T-helper 17 cell (primary cell): ENCODE results near the gene AUTS2. TPM values are rescaled to one million over a fixed set of nuclear protein-coding genes. Genes with fewer than 3 reads are reported as not detected.

Experiments
- ATAC-seq: fragments of 150-1000 bp; cut with Tn5 transposase; 2 replicates; pipeline ENCODE4 v1.10.0; 2021; ENCODE audit warnings: mild to moderate bottlenecking, moderate library complexity
- DNase-seq, 3 donors: peaks; one replicate each; pipeline versions ENCODE4 v3.0.0 to v3.0.0-alpha.2; 2020 to 2021
- H3K9me3 ChIP-seq: one replicate; pipeline ENCODE4 v1.7.0; 2013; ENCODE audit warnings: low read length, mild to moderate bottlenecking; ENCODE audit not compliant: control insufficient read depth, poor library complexity, severe bottlenecking
- H3K27ac Mint-ChIP-seq: one replicate; pipeline ENCODE4 v1.8.0; 2022; ENCODE audit warnings: mild to moderate bottlenecking, moderate library complexity, mixed read lengths
- H3K27me3 Mint-ChIP-seq: one replicate; pipeline ENCODE4 v1.8.0; 2022; ENCODE audit warnings: mixed read lengths
- H3K36me3 Mint-ChIP-seq: one replicate; pipeline ENCODE4 v1.8.0; 2022; ENCODE audit warnings: low read depth, mixed read lengths
- H3K4me1 Mint-ChIP-seq: one replicate; pipeline ENCODE4 v1.8.0; 2022; ENCODE audit warnings: mild to moderate bottlenecking, mixed read lengths
- H3K4me3 Mint-ChIP-seq: one replicate; pipeline ENCODE4 v1.8.0; 2022; ENCODE audit warnings: mild to moderate bottlenecking, moderate library complexity, mixed read lengths
- total RNA-seq, 4 donors: library from RNA in 2 of 4; stranded (reverse) in 2 of 4; gene quantifications; one replicate each; pipeline ENCODE4 v1.2.3 and lab custom pipeline; 2022 to 2026

Gene AUTS2
- total RNA-seq, 2 donors from 2014 or later, result 84.2 to 89.5 TPM

GRCh38 chr7:70599446-70600190 is 1001.3 kb downstream of the AUTS2 start:
- H3K36me3 Mint-ChIP-seq, result no peaks in the 10 kb centered on the region
- H3K27ac Mint-ChIP-seq, result no peak overlapping the region
- H3K9me3 ChIP-seq, result no peaks in the 10 kb centered on the region
- H3K27me3 Mint-ChIP-seq, result peaks cover 24% of the 10 kb centered on the region
- no peak overlapping the region for H3K4me3 Mint-ChIP-seq
- H3K4me1 Mint-ChIP-seq, result peaks cover 2% of the 10 kb centered on the region
- ATAC-seq, result no peak
- DNase-seq, result no peak

GRCh38 chr7:70600993-70601392 is 1002.7 kb downstream of the AUTS2 start:
- no peaks in the 10 kb centered on the region for H3K9me3 ChIP-seq
- ATAC-seq, result no peak

GRCh38 chr7:70602117-70602516 is 1003.8 kb downstream of the AUTS2 start:
- ATAC-seq, result no peak
- no peaks in the 10 kb centered on the region for H3K9me3 ChIP-seq
- no peak overlapping the region for H3K27ac Mint-ChIP-seq
- H3K36me3 Mint-ChIP-seq, result no peaks in the 10 kb centered on the region
- no peak overlapping the region for H3K4me3 Mint-ChIP-seq
- DNase-seq, result no peak
- peaks cover 15% of the 10 kb centered on the region for H3K27me3 Mint-ChIP-seq
- no peaks in the 10 kb centered on the region for H3K4me1 Mint-ChIP-seq

More at GRCh38 chr7:70600993-70601392, 1002.7 kb downstream of the AUTS2 start:
- Mint-ChIP-seq H3K4me1 (no peaks in the 10 kb centered on the region), H3K4me3 (no peak overlapping the region), H3K36me3 (no peaks in the 10 kb centered on the region), H3K27ac (no peak overlapping the region), H3K27me3 (peaks cover 18% of the 10 kb centered on the region)
- no peak for DNase-seq

GRCh38 chr7:70607281-70607680 is 1009.0 kb downstream of the AUTS2 start:
- H3K27me3 Mint-ChIP-seq, result no peaks in the 10 kb centered on the region
- no peak for DNase-seq

GRCh38 chr7:70607759-70608158 is 1009.5 kb downstream of the AUTS2 start:
- H3K4me1 Mint-ChIP-seq, result no peaks in the 10 kb centered on the region
- H3K27ac Mint-ChIP-seq, result no peak overlapping the region
- DNase-seq, result no peak
- H3K4me3 Mint-ChIP-seq, result no peak overlapping the region
- no peak for ATAC-seq
- H3K27me3 Mint-ChIP-seq, result no peaks in the 10 kb centered on the region
- no peaks in the 10 kb centered on the region for H3K36me3 Mint-ChIP-seq
- no peaks in the 10 kb centered on the region for H3K9me3 ChIP-seq

More at GRCh38 chr7:70607281-70607680, 1009.0 kb downstream of the AUTS2 start:
- no peak for ATAC-seq
- Mint-ChIP-seq H3K36me3 (no peaks in the 10 kb centered on the region), H3K27ac (no peak overlapping the region), H3K4me1 (no peaks in the 10 kb centered on the region), H3K4me3 (no peak overlapping the region)
- H3K9me3 ChIP-seq, result no peaks in the 10 kb centered on the region

GRCh38 chr7:70608229-70608628 is 1010.0 kb downstream of the AUTS2 start:
- Mint-ChIP-seq H3K27me3 (no peaks in the 10 kb centered on the region), H3K4me1 (no peaks in the 10 kb centered on the region), H3K36me3 (no peaks in the 10 kb centered on the region), H3K4me3 (no peak overlapping the region), H3K27ac (no peak overlapping the region)
- H3K9me3 ChIP-seq, result no peaks in the 10 kb centered on the region
- DNase-seq, result no peak
- ATAC-seq, result no peak

- no peak overlapping the region for H3K4me3 Mint-ChIP-seq
- no peak overlapping the region for H3K27ac Mint-ChIP-seq
- H3K27me3 Mint-ChIP-seq, result no peaks in the 10 kb centered on the region
- H3K9me3 ChIP-seq, result no peaks in the 10 kb centered on the region
- no peaks in the 10 kb centered on the region for H3K4me1 Mint-ChIP-seq
- ATAC-seq (no peak), DNase-seq (no peak)
- H3K36me3 Mint-ChIP-seq, result peaks cover 2% of the 10 kb centered on the region
Measured at GRCh38 chr7:70612811-70613210, 1014.5 kb downstream of the AUTS2 start.

- H3K27ac Mint-ChIP-seq, result no peak overlapping the region
- H3K4me1 Mint-ChIP-seq, result no peaks in the 10 kb centered on the region
- no peak for DNase-seq
- peaks cover 2% of the 10 kb centered on the region for H3K36me3 Mint-ChIP-seq
- no peaks in the 10 kb centered on the region for H3K9me3 ChIP-seq
- no peak overlapping the region for H3K4me3 Mint-ChIP-seq
- ATAC-seq, result no peak
- no peaks in the 10 kb centered on the region for H3K27me3 Mint-ChIP-seq
Measured at GRCh38 chr7:70614237-70615045, 1016.2 kb downstream of the AUTS2 start.

- no peak for ATAC-seq
- Mint-ChIP-seq H3K4me1 (no peaks in the 10 kb centered on the region), H3K27ac (no peak overlapping the region), H3K27me3 (no peaks in the 10 kb centered on the region), H3K4me3 (no peak overlapping the region), H3K36me3 (peaks cover 2% of the 10 kb centered on the region)
- no peak for DNase-seq
- no peaks in the 10 kb centered on the region for H3K9me3 ChIP-seq
Measured at GRCh38 chr7:70615066-70615606, 1016.9 kb downstream of the AUTS2 start.

GRCh38 chr7:70616211-70616610 is 1017.9 kb downstream of the AUTS2 start:
- peaks cover 2% of the 10 kb centered on the region for H3K36me3 Mint-ChIP-seq
- no peak for DNase-seq

GRCh38 chr7:70616821-70617220 is 1018.5 kb downstream of the AUTS2 start:
- Mint-ChIP-seq H3K4me3 (no peak overlapping the region), H3K36me3 (peaks cover 2% of the 10 kb centered on the region), H3K4me1 (no peaks in the 10 kb centered on the region), H3K27me3 (no peaks in the 10 kb centered on the region), H3K27ac (no peak overlapping the region)
- ATAC-seq, result no peak
- peaks cover 2% of the 10 kb centered on the region for H3K9me3 ChIP-seq
- no peak for DNase-seq

More at GRCh38 chr7:70616211-70616610, 1017.9 kb downstream of the AUTS2 start:
- Mint-ChIP-seq H3K27ac (no peak overlapping the region), H3K4me3 (no peak overlapping the region), H3K27me3 (no peaks in the 10 kb centered on the region), H3K4me1 (no peaks in the 10 kb centered on the region)
- no peak for ATAC-seq
- H3K9me3 ChIP-seq, result peaks cover 2% of the 10 kb centered on the region

GRCh38 chr7:70618020-70618551 is 1019.8 kb downstream of the AUTS2 start:
- Mint-ChIP-seq H3K4me1 (no peaks in the 10 kb centered on the region), H3K36me3 (peaks cover 2% of the 10 kb centered on the region), H3K27me3 (no peaks in the 10 kb centered on the region), H3K27ac (no peak overlapping the region), H3K4me3 (no peak overlapping the region)
- no peak for ATAC-seq
- peaks cover 2% of the 10 kb centered on the region for H3K9me3 ChIP-seq
- no peak for DNase-seq

- H3K36me3 Mint-ChIP-seq, result peaks cover 2% of the 10 kb centered on the region
- H3K9me3 ChIP-seq, result peaks cover 2% of the 10 kb centered on the region
- no peak overlapping the region for H3K27ac Mint-ChIP-seq
- DNase-seq (no peak), ATAC-seq (no peak)
- H3K4me3 Mint-ChIP-seq, result no peak overlapping the region
- no peaks in the 10 kb centered on the region for H3K27me3 Mint-ChIP-seq
- H3K4me1 Mint-ChIP-seq, result no peaks in the 10 kb centered on the region
Measured at GRCh38 chr7:70619130-70619529, 1020.9 kb downstream of the AUTS2 start.
